Measurements from ENCODE around the gene RPL9. TPM values are rescaled to one million over a fixed set of nuclear protein-coding genes. Genes with fewer than 3 reads are reported as not detected.

Gene RPL9
- total and polyA plus RNA-seq, 2 of the 13 experiments (the other 11 are each of a cell fraction or from before 2014, with no cell fraction given), result 993 to 2,148 TPM

- Histone ChIP-seq H3K36me3 (replicated peaks in 1 of 2; ENCODE audit: control insufficient read depth in 1 of 2, insufficient read depth in 2 of 2, low read length in 2 of 2) (peaks cover 7 to 12% of the 10 kb centered on the region in 2 experiments; a peak in 4 of 5 replicates), H3K79me2 (ENCODE audit: insufficient read depth, low read length) (no peaks in the 10 kb centered on the region), H3K27ac (ENCODE audit: extremely low read length, insufficient read depth, low read length) (peak overlapping the region; percentile 74), H4K20me1 (ENCODE audit: insufficient read depth, low read length) (no peaks in the 10 kb centered on the region), H3K4me2 (ENCODE audit: low read depth, low read length) (peak overlapping the region; percentile 66), H3K27me3 (ENCODE audit: control insufficient read depth in 1 of 2, insufficient read depth in 2 of 2, low read length in 2 of 2) (no peaks in the 10 kb centered on the region), H3K9ac (ENCODE audit: insufficient read depth, low read depth, low read length) (peak overlapping the region; percentile 43), H3K4me3 (replicated peaks in 1 of 3; ENCODE audit: insufficient read depth in 1 of 3, low read depth in 2 of 3, low read length in 3 of 3) (peak overlapping the region in 2 of 3 experiments; percentile 5 to 22; a peak in 1 of 6 replicates), H3K9me3 (ENCODE audit: low read length) (no peaks in the 10 kb centered on the region), H2AFZ (ENCODE audit: low read length) (no peak overlapping the region), H3K4me1 (ENCODE audit: insufficient read depth, low read length) (peaks cover 58% of the 10 kb centered on the region)
- in situ Hi-C loops (cut with HindIII; ENCODE audit: extremely low pct_ligation_motif_present, low pct_unique_long_range_greater_than_20kb) (loop anchor here (5.0 kb wide), 1 partner anchor 510 kb away; the partner anchor contains the start of gene PDS5A), intact Hi-C loops (cut with micrococcal nuclease; ENCODE audit: unreplicated experiment) (loop anchor here (5.0 to 10.0 kb wide), 4 partner anchors 55 to 590 kb away; partner anchors contain the start of genes N4BP2 and SMIM14)
- CTCF ChIA-PET (ENCODE audit: low intra/inter-chr PET ratio, low total read pairs), result no interaction called here
- POLR2A ChIA-PET, result interaction anchor here (0.6 to 2.4 kb wide), 3 partner anchors 24 to 173 kb away, joined by 5 to 11 read pairs (median 6); partner anchors contain the start of gene UGDH
- DNase-seq (ENCODE audit: low spot score) (peak; percentile 64), ATAC-seq (peak; percentile 33; the same call in 1 of the 3 replicates), FAIRE-seq (no peak)
- 13% methylated on average over 4 of the region's 4 CpGs for WGBS (ENCODE audit: low lambda C conversion rate)
- no TSS peak for BruUV-seq (replicated peaks)
- 0 out of 2 replicates have a peak, but pooled peaks have one; percentile 14 for TF ChIP-seq DRAP1 (CRISPR knock-in tag; IDR thresholded peaks at IDR 0.05)
- TF ChIP-seq ZBTB20 (CRISPR knock-in tag; IDR thresholded peaks at IDR 0.05; ENCODE audit: borderline replicate concordance, low read depth), result peak; percentile 48; the same call in 1 of the 2 replicates
- TF ChIP-seq AKAP8 (CRISPR knock-in tag; IDR thresholded peaks at IDR 0.05), result no peak
- TF ChIP-seq RARA (CRISPR knock-in tag; IDR thresholded peaks at IDR 0.05), result peak; percentile 71
- TF ChIP-seq ZNF12 (CRISPR knock-in tag; IDR thresholded peaks at IDR 0.05), result peak; percentile 44; the same call in 1 of the 2 replicates
- peak; percentile 21 for TF ChIP-seq TEAD3 (CRISPR knock-in tag; optimal IDR thresholded peaks at IDR 0.05; ENCODE audit: borderline replicate concordance)
- no peak for TF ChIP-seq ZNF10 (CRISPR knock-in tag; IDR thresholded peaks at IDR 0.05; ENCODE audit: borderline replicate concordance, low read depth)
- peak; percentile 54; the same call in 1 of the 2 replicates for TF ChIP-seq RXRB (CRISPR knock-in tag; IDR thresholded peaks at IDR 0.05; ENCODE audit: borderline replicate concordance)
- peak in 1 of 2 experiments; percentile 58; a peak in 1 of 4 replicates for TF ChIP-seq EP300 (IDR thresholded peaks at IDR 0.05; ENCODE audit: low read depth in 2 of 2, low read length in 2 of 2)
- TF ChIP-seq EP300 (CRISPR knock-in tag; IDR thresholded peaks at IDR 0.05; ENCODE audit: borderline replicate concordance), result no peak
- no peak for TF ChIP-seq TIGD3 (CRISPR knock-in tag; IDR thresholded peaks at IDR 0.05; ENCODE audit: borderline replicate concordance)
- no peak for TF ChIP-seq HNRNPK (IDR thresholded peaks at IDR 0.05; ENCODE audit: low read depth, low read length, poor library complexity, severe bottlenecking)
- peak; percentile 49; the same call in 1 of the 2 replicates for TF ChIP-seq HOMEZ (CRISPR knock-in tag; IDR thresholded peaks at IDR 0.05; ENCODE audit: low read depth)
- TF ChIP-seq BCL6 (CRISPR knock-in tag; IDR thresholded peaks at IDR 0.05), result peak; percentile 40; the same call in 1 of the 2 replicates
- peak; percentile 83 for TF ChIP-seq ARID5B (CRISPR knock-in tag; IDR thresholded peaks at IDR 0.05)
- 0 out of 2 replicates have a peak, but pooled peaks have one; percentile 23 for TF ChIP-seq TARDBP (CRISPR knock-in tag; IDR thresholded peaks at IDR 0.05)
- TF ChIP-seq NR2F6 (IDR thresholded peaks at IDR 0.05), result 0 out of 2 replicates have a peak, but pooled peaks have one; percentile 13
- peak; percentile 52; the same call in 1 of the 2 replicates for TF ChIP-seq NR2F6 (CRISPR knock-in tag; IDR thresholded peaks at IDR 0.05)
These were observed 8.7 kb upstream of the RPL9 start for GRCh38 chr4:39467464-39467863.

Measured in HepG2 (cell line).